Naive B cell (primary cell): ENCODE results near the gene FLT3LG. TPM values are rescaled to one million over a fixed set of nuclear protein-coding genes. Genes with fewer than 3 reads are reported as not detected.

Experiments
- ATAC-seq, 2 donors: fragments of 150-1000 bp; cut with Tn5 transposase; 2 replicates each; pipeline ENCODE4 v1.10.0; 2021; ENCODE audit warnings: low read depth in 2 of 2, mild to moderate bottlenecking in 2 of 2, moderate library complexity in 2 of 2
- DNase-seq: peaks from one replicate; pipeline ENCODE4 v3.0.0; 2022
- H3K27ac Mint-ChIP-seq, 6 donors: one replicate each; pipeline ENCODE4 v1.8.0; 2020 to 2022; ENCODE audit warnings: mild to moderate bottlenecking in 6 of 6, mixed read lengths in 6 of 6, moderate library complexity in 5 of 6, inconsistent platforms in 2 of 6
- H3K27me3 Mint-ChIP-seq, 3 donors: one replicate each; pipeline ENCODE4 v1.8.0; 2021 to 2022; ENCODE audit warnings: mixed read lengths in 3 of 3, mild to moderate bottlenecking in 1 of 3
- H3K36me3 Mint-ChIP-seq, 2 donors: one replicate each; pipeline ENCODE4 v1.8.0; 2020 to 2022; ENCODE audit warnings: mixed read lengths in 2 of 2, inconsistent platforms in 1 of 2, mild to moderate bottlenecking in 1 of 2
- H3K4me1 Mint-ChIP-seq, 3 donors: one replicate each; pipeline ENCODE4 v1.8.0; 2020 to 2022; ENCODE audit warnings: mixed read lengths in 3 of 3, inconsistent platforms in 1 of 3, mild to moderate bottlenecking in 1 of 3, moderate library complexity in 1 of 3
- H3K4me3 Mint-ChIP-seq, 8 donors: one replicate each; pipeline ENCODE4 v1.8.0; 2020 to 2022; ENCODE audit warnings: mild to moderate bottlenecking in 8 of 8, mixed read lengths in 8 of 8, moderate library complexity in 8 of 8, inconsistent platforms in 2 of 8
- H3K9me3 Mint-ChIP-seq, 7 donors: one replicate each; pipeline ENCODE4 v1.8.0; 2020 to 2022; ENCODE audit warnings: mixed read lengths in 7 of 7, mild to moderate bottlenecking in 5 of 7, inconsistent platforms in 2 of 7, moderate library complexity in 1 of 7
- polyA plus RNA-seq, 6 donors: library from polyadenylated mRNA; unstranded; fragments of 300-500 nt; fragmentation: Illumina TruSeq; gene quantifications; one replicate each; pipeline ENCODE4 v1.2.3, GENCODE V29; 2021; ENCODE audit warnings: low read depth in 6 of 6

The FLT3LG gene, protein sequence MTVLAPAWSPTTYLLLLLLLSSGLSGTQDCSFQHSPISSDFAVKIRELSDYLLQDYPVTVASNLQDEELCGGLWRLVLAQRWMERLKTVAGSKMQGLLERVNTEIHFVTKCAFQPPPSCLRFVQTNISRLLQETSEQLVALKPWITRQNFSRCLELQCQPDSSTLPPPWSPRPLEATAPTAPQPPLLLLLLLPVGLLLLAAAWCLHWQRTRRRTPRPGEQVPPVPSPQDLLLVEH
- polyA plus RNA-seq = 10 to 100 TPM in 5 of 6 donors, 1 to 10 TPM in 1; 9.5 to 15.0 (median 11.4) TPM

DNA sequence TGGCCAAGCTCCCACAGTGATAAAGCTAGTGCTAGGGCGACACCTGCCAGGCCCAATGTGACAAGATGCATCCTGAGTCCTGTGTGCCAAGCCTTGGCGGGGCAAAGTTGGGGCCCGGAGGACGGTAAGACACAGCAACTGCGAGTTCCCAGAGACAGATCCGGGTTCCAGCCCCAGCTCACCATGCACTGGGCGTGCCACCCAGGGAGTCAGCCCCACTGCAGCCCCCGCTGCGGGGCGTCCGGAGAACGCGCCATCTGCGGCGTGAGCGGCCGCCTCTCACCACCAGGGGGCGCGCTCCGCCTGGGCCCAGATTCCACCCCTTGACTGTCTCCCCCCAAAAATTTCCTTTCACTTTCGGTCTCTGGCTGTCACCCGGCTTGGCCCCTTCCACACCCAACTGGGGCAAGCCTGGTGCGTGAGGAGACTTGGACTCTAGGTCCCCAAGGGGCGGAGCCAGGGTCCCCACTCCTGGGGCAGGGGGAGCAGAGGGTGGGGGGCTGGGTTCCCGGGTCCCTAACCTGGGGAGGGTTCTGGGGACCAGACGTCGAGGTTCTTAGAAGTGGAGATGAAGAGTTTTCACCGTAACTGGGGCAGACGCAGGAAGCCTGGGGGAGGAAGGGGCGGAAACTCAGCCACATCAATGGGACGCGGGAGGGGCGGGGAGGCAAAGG is at the start of gene FLT3LG:
Gene FLT3LG, plus strand, starts transcription at position 348 of the 674 bp plus-strand sequence. CDS start 425 bp downstream, outside the sequence.
- H3K27me3 Mint-ChIP-seq = no peaks in the 10 kb centered on the region
- peaks cover 0 to 2% of the 10 kb centered on the region in 2 donors for H3K36me3 Mint-ChIP-seq
- peak within 1 kb of the TSS; percentile 81 to 96 (median 91) for H3K4me3 Mint-ChIP-seq
- H3K27ac Mint-ChIP-seq = peak within 1 kb of the TSS; percentile 95 to 98 (median 97)
- peak; percentile 41 to 54 for ATAC-seq
- DNase-seq = peak; percentile 92
- peaks cover 0 to 6% (median 0%) of the 10 kb centered on the region in 7 donors for H3K9me3 Mint-ChIP-seq
- peaks cover 39 to 61% (median 50%) of the 10 kb centered on the region in 3 donors for H3K4me1 Mint-ChIP-seq

DNA sequence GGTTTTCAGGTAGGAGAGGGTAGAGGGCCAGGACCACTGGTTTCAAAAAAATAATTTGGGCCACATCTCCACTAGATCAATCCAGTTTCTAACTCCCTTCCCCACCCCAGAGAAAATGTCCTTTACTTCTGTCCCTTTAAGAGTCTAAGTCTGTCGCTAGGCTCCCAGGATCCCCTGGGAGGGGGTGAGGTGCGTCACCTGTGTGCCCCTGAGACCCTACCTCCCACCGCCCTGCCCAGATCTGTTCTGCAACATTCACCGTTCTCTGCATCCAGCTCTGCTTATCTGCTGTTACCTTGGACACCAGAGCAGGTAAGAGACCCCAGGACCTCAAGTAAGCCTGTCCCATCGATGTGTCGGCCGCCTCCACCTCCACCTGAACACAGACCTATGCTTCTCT is 48.8 kb upstream of the FLT3LG start, which contains the start of gene GFY:
Gene GFY, plus strand, starts transcription at position 211 of the 400 bp plus-strand sequence. CDS start 1,043 bp downstream, outside the sequence.
- H3K9me3 Mint-ChIP-seq = peaks cover 0 to 6% (median 0%) of the 10 kb centered on the region in 7 donors
- ATAC-seq (no peak), DNase-seq (no peak)
- H3K36me3 Mint-ChIP-seq = peaks cover 0 to 23% of the 10 kb centered on the region in 2 donors
- H3K27me3 Mint-ChIP-seq = peaks cover 76 to 100% (median 99%) of the 10 kb centered on the region in 3 donors
- H3K4me1 Mint-ChIP-seq = peaks cover 59 to 81% (median 65%) of the 10 kb centered on the region in 3 donors
- H3K4me3 Mint-ChIP-seq = peak within 1 kb of the TSS in 3 of 8 donors; percentile 11 to 61 (median 42)
- H3K27ac Mint-ChIP-seq = peak within 1 kb of the TSS in 1 of 6 donors; percentile 42

DNA sequence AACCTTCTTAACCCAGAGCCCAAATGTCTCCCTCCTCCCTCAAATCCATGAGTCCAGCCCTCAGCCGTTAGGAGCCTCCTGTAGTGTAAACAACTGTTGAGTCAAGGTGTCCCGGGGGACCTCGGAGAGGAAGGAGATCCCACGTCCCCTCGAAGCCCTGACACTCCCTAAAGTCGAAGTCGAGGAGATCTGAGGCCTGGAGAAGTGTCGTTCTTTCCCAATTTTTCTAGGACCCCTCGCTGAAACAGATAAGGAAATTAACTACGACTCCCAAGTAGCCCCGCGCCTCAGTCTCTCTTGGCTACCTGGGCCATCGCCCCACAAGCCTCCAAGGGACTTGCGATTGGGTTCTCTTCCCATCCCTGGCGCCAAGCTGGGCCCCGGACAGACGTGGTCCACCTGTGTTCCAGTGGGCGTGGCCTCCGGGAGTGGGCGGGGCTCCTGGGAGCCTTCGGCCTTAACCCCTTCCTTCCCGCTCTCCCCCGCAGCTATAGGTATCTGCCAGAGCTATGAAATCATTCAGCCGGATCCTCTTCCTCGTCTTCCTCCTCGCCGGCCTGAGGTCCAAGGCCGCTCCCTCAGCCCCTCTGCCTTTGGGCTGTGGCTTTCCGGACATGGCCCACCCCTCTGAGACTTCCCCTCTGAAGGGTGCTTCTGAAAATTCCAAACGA is 48.0 kb upstream of the FLT3LG start:
- H3K9me3 Mint-ChIP-seq = peaks cover 0 to 8% (median 1%) of the 10 kb centered on the region in 7 donors
- H3K27me3 Mint-ChIP-seq = peaks cover 76 to 100% (median 99%) of the 10 kb centered on the region in 3 donors
- peak overlapping the region in 1 of 6 donors; percentile 42 for H3K27ac Mint-ChIP-seq
- H3K4me1 Mint-ChIP-seq = peaks cover 51 to 83% (median 69%) of the 10 kb centered on the region in 3 donors
- DNase-seq (no peak), ATAC-seq (no peak)
- peaks cover 0 to 28% of the 10 kb centered on the region in 2 donors for H3K36me3 Mint-ChIP-seq
- H3K4me3 Mint-ChIP-seq = peak overlapping the region in 4 of 8 donors; percentile 36 to 46 (median 44)

DNA sequence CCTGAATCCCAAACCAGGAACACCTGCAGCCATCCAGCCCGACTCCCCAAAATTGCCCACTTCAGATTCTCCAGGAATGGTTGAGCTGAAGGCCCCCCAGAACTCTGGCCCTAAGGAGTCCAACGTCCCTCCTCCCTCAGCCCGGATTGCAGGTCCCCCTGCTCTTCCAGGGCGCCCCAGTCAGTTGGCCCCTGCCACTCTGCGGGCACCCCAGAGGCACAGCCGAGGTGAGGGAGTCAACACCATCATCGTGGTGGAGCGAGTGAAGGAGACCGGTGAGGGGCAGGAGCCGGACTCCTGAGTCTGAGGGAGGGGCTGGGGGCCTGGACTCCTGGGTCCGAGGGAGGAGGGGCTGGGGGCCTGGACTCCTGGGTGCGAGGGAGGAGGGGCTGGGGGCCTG is 46.7 kb upstream of the FLT3LG start:
- peaks cover 45 to 76% (median 63%) of the 10 kb centered on the region in 3 donors for H3K4me1 Mint-ChIP-seq
- peak overlapping the region in 3 of 6 donors; percentile 63 to 72 (median 71) for H3K27ac Mint-ChIP-seq
- no peak for DNase-seq
- H3K9me3 Mint-ChIP-seq = peaks cover 0 to 8% (median 1%) of the 10 kb centered on the region in 7 donors
- H3K4me3 Mint-ChIP-seq = peak overlapping the region in 5 of 8 donors; percentile 13 to 78 (median 53)
- H3K27me3 Mint-ChIP-seq = peaks cover 73 to 99% (median 98%) of the 10 kb centered on the region in 3 donors
- ATAC-seq = no peak
- peaks cover 0 to 25% of the 10 kb centered on the region in 2 donors for H3K36me3 Mint-ChIP-seq

DNA sequence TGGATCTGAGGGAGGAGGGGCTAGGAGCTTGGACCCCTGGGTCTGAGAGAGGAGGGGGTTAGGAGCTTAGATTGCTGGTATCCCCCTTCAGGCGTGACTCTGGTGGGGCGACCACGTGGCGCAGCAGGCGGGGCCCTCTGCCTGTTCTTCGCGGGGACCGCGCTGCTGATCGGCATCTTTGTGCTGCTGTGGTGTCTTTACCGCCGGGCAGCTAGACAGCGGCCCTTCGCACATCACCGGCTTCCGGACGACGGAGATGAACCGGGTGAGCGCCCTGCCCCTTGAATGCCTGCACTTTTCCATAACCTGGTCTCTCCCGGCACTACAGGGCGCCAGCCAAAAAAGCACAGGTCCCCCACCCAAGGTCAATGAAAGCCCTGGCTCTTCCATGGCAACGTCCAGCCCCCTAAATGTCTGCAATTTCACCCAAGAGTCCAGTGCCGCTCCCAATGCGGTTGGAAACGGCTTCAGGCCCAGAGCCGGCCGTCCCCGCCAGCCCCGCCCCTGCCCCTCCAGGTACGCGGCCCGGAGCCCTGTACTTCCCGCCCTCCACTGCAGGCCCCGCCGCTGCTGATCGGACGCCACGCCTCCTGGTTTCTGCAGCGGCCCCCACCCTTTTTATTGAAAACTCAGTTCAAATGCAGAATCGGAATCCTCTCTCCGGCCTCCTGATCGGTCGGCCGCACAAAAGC is 46.0 kb upstream of the FLT3LG start:
- peaks cover 44 to 76% (median 62%) of the 10 kb centered on the region in 3 donors for H3K4me1 Mint-ChIP-seq
- H3K9me3 Mint-ChIP-seq = peaks cover 0 to 6% (median 1%) of the 10 kb centered on the region in 7 donors
- peaks cover 0 to 27% of the 10 kb centered on the region in 2 donors for H3K36me3 Mint-ChIP-seq
- H3K27me3 Mint-ChIP-seq = peaks cover 69 to 98% (median 98%) of the 10 kb centered on the region in 3 donors
- ATAC-seq (peak; percentile 53 to 57), DNase-seq (no peak)
- H3K4me3 Mint-ChIP-seq = peak overlapping the region; percentile 60 to 87 (median 78)
- H3K27ac Mint-ChIP-seq = peak overlapping the region in 3 of 6 donors; percentile 47 to 86 (median 49)

DNA sequence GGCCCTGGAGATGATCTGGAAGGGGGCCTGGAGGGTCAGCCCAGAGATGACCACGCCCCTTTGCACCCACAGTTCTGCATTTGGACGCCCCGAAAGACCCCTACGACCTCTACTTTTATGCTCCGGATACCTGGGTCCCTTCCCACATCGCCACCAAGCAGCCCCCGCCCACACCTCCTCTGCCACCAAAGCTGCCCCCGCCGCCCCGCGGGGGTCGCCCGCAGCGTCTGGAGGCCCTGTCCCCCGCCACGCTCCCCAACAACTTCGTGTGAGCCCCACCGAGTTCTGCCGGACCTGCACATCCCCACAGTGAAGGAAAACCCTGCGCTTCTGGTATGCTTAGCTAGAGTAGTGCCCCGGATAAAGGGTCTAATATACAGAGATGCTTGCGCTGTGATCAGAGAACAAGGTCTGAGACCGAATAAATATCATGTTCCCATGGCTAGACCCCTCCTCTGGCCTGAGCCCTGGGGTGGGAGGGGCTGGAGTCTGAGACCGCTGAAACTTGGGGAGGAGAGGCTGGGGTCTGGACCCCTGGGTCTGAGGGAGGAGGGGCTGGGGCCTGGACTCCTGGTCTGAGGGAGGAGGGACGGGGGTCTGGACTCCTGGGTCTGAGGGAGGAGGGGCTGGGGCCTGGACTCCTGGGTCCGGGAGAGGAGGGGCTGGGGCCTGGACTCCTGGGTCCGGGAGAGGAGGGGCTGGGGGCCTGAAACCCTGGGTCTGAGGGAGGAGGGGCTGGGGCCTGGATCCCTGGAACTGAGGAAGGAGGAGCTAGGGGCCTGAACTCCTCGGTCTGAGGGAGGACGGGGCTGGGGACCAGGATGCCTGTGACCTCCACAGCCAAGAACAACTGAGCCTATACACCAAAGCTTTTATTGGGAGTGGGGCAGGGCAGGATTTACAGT is 45.2 kb upstream of the FLT3LG start:
- Mint-ChIP-seq H3K36me3 (peaks cover 0 to 27% of the 10 kb centered on the region in 2 donors), H3K4me3 (peak overlapping the region; percentile 60 to 87 (median 78)), H3K9me3 (peaks cover 0 to 6% (median 1%) of the 10 kb centered on the region in 7 donors), H3K27me3 (peaks cover 69 to 98% (median 98%) of the 10 kb centered on the region in 3 donors), H3K4me1 (peaks cover 46 to 75% (median 62%) of the 10 kb centered on the region in 3 donors), H3K27ac (peak overlapping the region in 1 of 6 donors; percentile 16)
- ATAC-seq (no peak), DNase-seq (no peak)

DNA sequence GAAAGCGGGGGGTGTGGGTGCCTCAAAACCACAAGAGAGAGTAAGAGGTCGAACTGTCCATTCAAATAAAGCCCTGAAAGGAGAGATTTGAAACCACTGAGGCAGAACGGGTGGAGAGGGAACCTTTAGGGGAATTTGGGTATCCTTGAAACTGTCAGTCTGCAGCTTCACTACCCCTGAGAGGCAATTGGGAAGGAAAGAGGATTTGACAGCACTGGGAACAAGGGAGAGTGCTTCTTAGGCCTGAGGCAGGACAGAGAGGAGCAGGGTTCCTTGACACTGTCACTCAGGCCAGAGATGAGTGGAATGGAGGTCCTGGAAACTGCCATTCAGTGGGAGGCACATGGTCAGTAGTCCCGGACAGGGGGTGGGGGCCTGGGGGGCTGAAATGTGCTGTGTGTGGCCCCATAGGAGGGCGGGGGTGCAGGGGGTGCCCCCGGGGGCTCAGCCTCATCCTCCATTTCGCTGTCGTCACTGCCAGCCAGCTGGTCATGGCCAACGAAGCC is 43.8 kb upstream of the FLT3LG start:
- DNase-seq (no peak), ATAC-seq (no peak)
- H3K27ac Mint-ChIP-seq = peak overlapping the region in 2 of 6 donors; percentile 21 to 66
- peak overlapping the region in 2 of 8 donors; percentile 42 to 43 for H3K4me3 Mint-ChIP-seq
- H3K4me1 Mint-ChIP-seq = peaks cover 52 to 70% (median 61%) of the 10 kb centered on the region in 3 donors
- peaks cover 0 to 29% of the 10 kb centered on the region in 2 donors for H3K36me3 Mint-ChIP-seq
- peaks cover 0 to 6% (median 1%) of the 10 kb centered on the region in 7 donors for H3K9me3 Mint-ChIP-seq
- H3K27me3 Mint-ChIP-seq = peaks cover 68 to 96% (median 96%) of the 10 kb centered on the region in 3 donors

DNA sequence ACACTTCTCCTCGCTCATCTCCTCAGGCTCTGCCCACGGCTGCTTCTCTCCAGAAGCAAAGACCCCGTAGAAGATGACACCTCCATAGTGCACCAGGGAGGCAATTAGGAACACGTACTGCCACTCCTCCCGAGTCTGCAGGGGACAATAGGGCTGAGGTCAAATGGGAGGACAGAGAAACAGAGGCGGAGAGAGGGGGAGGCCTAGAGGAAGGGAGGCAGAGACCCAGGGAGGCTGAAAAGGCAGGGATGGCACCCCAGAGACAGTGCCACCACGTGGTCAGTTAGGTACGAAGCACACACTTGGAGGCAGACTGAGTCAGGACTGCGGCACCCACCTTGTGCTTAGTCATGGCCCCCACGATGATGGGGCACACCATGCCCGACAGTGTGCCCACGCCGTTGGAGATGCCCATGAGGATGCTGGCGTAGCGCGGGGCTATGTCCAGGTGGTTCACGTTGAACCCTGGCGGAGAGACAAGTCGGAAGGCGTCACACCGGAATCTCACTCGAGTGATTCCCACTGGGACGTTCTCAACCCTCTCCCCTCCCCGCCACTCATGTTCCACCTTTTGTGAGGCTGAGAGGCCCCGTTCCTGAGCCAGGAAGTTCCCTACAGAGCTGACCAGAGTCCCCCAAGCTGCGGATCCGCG is 43.2 kb upstream of the FLT3LG start:
- Mint-ChIP-seq H3K4me3 (peak overlapping the region in 2 of 8 donors; percentile 10 to 42), H3K27ac (peak overlapping the region in 3 of 6 donors; percentile 21 to 63 (median 28)), H3K36me3 (peaks cover 0 to 34% of the 10 kb centered on the region in 2 donors), H3K27me3 (peaks cover 68 to 96% (median 96%) of the 10 kb centered on the region in 3 donors), H3K9me3 (peaks cover 0 to 7% (median 1%) of the 10 kb centered on the region in 7 donors), H3K4me1 (peaks cover 51 to 64% (median 57%) of the 10 kb centered on the region in 3 donors)
- DNase-seq = no peak
- peak; percentile 25 to 31 for ATAC-seq

DNA sequence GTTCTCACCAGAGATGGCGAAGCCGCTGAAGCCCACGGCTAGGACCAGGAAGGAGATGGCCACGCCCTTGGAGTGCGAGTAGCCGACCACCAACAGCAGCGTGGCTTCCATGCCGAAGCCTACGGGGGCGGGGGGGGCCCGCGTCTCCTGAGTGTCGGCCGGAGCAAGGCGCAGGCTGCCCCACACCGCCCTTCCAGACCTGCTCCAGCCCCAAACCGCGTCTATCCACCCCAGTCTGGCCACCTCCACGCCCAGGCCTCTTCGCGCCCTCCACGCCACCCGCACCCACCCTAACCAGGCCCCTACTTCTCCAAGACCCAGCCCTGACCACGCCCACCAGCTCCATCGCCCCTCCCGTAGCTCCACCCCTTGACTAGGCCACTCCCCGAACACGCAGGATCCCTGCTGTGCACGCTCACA is 42.7 kb upstream of the FLT3LG start:
- H3K4me1 Mint-ChIP-seq = peaks cover 52 to 64% (median 56%) of the 10 kb centered on the region in 3 donors
- peak overlapping the region in 1 of 8 donors; percentile 77 for H3K4me3 Mint-ChIP-seq
- peaks cover 68 to 96% (median 96%) of the 10 kb centered on the region in 3 donors for H3K27me3 Mint-ChIP-seq
- DNase-seq (no peak), ATAC-seq (peak in 1 of 2 donors; percentile 46)
- H3K9me3 Mint-ChIP-seq = peaks cover 0 to 11% (median 1%) of the 10 kb centered on the region in 7 donors
- peaks cover 0 to 37% of the 10 kb centered on the region in 2 donors for H3K36me3 Mint-ChIP-seq
- no peak overlapping the region for H3K27ac Mint-ChIP-seq

DNA sequence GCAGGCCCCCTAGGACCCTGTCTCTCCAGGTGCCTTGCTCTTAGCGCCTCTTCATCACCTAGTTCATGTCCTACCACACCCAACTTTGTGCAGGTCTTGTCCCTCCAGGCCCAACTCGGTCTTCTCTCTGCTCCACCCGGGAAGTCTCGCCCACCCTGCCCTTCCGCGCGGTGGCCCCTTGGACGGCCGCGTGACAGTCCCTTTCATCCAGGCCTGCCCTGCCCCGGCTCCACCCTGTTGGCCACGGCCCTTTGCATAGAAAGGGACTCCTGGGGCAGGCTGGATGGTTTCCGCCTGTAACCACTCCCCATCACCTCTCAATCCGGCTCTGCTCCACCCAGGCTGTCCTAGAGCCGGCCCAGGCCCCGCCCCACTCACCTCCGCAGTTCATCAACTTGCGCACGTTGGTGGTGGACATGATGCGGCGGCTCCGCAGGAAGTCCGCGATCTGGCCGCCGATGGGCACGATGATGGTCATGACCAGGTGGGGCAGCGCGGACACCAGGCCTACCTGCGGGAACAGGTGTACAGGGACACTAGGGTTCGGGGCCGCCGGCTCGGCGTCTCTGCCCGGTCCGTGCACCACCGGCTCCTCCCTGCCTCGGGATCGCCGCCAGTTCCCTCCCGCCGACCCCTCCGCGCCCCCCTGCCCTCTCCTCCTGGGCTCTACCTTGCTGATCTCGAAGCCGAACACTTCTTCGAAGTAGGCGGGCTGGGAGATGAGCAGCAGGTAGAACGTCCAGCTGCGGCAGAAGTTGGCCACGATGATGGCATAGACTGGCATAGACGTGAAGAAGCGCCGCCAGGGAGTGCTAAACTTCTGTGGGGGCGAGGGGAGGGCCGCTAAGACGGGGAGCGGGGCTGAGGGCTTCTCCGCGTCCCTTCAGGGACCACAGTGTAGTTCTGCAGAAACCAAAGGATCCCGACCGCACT is 41.6 kb upstream of the FLT3LG start:
- Mint-ChIP-seq H3K4me3 (peak overlapping the region in 7 of 8 donors; percentile 20 to 69 (median 41)), H3K27me3 (peaks cover 68 to 96% (median 96%) of the 10 kb centered on the region in 3 donors), H3K27ac (peak overlapping the region in 3 of 6 donors; percentile 68 to 87 (median 73)), H3K9me3 (peaks cover 0 to 12% (median 0%) of the 10 kb centered on the region in 7 donors), H3K4me1 (peaks cover 48 to 60% (median 53%) of the 10 kb centered on the region in 3 donors), H3K36me3 (peaks cover 0 to 33% of the 10 kb centered on the region in 2 donors)
- no peak for DNase-seq
- peak; percentile 29 to 38 for ATAC-seq
